Stimulated activated CD4-positive, alpha-beta T cell treated with anti-CD3 and anti-CD28 coated beads, Interleukin-4, amount 100 ng/mL, for 48 hours (primary cell): Measurements from ENCODE around the gene MT2A.

ENCODE experiments used
- DNase-seq, 2 donors: peaks; one replicate each; pipeline ENCODE4 v3.0.0-alpha.2; 2020; ENCODE audit warnings: low read depth in 2 of 2

MT2A gene

GRCh38 chr16:56639045-56639444, 30.7 kb downstream of the MT2A start:
- no peak for DNase-seq

- no peak for DNase-seq
Observed at GRCh38 chr16:56640076-56640475, 31.7 kb downstream of the MT2A start.

- no peak for DNase-seq
Observed at GRCh38 chr16:56641166-56641565, 32.8 kb downstream of the MT2A start.

DNA sequence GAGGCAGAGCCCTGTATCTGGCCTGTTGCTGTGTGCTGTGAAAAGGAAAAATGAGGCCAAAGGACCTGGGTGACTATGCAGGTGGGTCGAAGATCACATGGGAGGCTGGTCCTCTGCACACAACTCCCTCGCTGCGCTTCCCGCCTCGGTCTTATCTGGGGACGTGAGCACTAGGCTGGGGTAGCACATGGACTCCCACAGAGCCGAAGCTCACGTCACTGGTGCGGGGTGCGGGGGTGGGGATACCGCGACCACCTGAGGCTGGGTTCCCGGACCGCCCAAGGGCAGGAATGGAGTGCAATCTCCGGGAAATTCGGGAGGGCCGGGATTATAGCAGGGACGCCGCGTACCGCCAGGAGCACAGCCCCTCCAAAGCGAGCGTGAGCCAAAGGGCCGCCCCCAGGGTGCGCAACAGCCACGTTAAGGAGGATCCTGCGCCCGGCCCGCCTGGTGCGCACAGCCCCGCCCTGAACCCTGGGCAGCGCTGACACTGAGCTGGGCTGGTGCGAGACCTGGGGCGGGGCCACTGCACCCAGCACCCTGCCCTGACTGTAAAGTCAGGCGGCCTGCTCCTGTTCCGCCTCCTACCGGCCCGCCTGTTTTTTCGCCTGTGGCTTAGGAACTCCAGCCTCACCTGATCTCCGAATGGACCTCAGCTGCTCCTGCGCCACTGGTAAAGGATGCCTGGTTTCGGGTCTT, 34.8 kb downstream of the MT2A start:
- DNase-seq, result peak; percentile 68 to 79

- no peak for DNase-seq
Observed at GRCh38 chr16:56643833-56644232, 35.4 kb downstream of the MT2A start.

DNA sequence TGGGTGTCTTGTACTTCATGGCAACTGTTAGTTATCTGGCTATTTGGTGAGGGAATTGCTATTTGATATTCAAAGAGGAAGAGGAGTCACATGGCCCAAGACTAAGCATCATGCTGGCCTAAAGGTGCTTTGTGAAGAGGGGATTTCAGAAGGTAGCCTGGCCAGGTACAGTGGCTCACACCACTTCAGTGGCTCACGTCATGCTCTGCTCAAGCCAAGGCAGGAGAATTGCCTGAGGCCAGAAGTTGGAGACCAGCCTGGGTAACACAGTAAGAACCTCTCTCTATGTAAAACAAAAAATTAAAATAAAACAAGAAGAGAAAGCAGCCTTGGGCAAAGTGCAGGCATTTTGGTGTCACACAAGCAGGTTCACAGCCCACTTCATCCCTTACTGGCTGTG, 36.9 kb downstream of the MT2A start:
- no peak for DNase-seq

GRCh38 chr16:56645838-56646237, 37.5 kb downstream of the MT2A start:
- DNase-seq, result no peak

DNA sequence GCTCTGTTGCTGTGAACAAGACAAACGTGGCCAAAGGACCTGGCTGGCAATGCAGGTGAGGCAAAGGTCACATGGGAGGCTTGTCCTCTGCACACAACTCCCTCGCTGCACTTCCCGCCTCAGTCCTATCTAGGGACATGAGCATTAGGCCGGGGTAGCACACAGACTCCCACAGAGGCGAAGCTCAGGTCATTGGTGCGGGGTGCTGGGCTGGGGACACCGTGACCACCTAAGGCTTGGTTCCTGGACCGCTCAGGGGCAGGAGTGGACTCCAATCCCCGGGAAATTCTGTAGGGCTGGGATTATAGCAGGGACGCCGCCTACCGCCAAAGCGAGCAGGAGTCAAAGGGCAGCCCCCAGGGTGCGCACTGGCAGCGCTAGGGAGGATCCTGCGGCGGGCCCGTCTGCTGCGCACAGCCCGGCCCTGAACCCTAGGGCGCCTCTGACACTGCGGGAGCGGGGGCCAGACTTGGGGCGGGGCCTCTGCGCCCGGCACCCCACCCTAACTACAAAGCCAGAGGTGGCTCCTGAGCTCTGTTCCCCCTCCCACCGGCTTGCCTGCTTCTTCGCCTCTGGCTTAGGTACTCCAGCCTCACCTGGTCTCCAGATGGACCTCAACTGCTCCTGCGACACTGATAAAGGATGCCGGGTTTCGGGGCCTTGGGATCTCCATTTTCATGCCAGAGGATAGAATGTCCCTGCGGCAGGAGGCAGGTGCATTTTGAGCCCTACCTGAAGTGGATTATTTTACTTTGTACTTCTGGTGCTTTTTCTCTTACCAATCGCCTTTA, 39.5 kb downstream of the MT2A start:
- no peak for DNase-seq

DNA sequence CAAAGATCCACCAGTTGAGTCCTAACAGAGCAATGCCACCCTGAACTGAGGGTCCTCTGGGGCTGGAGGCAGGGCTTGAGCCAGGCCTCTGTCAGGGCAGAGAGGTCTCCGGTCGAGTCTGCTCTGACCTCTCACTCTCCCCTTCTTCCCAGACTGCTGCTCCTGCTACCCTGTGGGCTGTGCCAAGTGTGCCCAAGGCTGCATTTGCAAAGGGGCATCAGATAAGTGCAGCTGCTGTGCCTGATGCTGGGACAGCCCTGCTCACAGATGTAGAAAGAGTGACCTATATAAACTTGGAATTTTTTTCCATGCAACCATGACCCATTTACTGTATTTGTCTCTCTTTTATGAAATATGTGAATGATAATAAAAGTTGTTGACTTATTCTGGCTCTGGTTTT, 40.9 kb downstream of the MT2A start:
- DNase-seq, result no peak

DNA sequence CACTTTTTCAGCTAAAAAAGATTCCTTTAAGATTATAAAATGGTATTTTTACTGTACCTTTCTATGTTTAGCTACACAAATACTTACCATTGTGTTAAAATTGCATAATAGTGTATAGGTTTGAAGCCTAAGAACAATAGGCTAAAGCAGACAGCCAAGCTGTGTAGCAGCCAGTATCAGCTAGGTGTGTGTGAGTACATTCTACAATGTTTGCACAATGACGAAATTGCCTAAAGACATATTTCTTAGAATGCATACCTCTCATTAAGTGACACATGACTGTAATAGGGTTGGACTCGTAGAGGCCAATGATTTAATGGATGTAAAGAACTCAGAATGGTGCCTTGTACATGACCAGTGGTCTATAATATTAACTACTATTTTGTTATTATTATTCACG, 41.4 kb downstream of the MT2A start:
- no peak for DNase-seq

DNA sequence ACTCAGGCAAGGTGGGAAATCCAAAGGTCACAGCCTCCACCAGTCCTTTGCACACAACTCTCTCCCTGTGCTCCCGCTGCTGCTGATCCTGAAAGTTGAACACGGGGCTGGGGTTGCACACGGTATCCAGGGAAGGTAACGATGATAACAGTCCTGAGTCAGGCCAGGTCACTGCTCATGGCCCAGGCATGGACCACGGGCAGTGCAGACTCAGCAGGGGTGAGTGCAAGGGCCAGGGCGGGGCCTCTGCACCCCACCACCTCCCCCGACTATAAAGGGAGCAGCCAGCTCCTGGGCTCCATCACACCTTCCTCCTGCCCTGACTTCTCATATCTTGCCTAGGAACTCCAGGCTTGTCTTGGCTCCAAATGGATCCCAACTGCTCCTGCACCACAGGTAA, 43.2 kb downstream of the MT2A start, which contains the start of gene MT1B:
TSS of gene MT1B (plus strand) at position 301 of the 400 bp plus-strand sequence. CDS start at position 369, 68 bp downstream.
- no peak for DNase-seq

DNA sequence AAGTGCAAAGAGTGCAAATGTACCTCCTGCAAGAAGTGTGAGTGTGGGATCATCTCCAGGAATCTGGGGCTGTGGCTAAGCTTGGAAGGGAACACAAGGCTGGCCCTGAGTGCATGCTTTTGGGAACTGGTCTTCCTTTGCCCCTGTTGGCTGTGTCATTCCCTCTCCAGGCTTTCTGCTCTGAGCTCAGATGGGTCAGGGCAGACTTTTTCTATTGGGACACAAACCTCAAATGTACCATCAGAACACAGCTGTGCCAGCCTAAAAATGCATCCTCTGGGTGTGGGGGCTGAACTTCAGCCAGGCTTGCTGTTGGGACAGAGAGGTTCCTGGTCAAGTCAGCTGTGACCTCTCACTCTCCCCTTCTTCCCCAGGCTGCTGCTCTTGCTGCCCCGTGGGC, 44.2 kb downstream of the MT2A start:
- DNase-seq, result no peak

- no peak for DNase-seq
Observed at GRCh38 chr16:56653218-56653617, 44.8 kb downstream of the MT2A start.

- peak; percentile 58 to 66 for DNase-seq
Observed at GRCh38 chr16:56657555-56658326, 49.4 kb downstream of the MT2A start, which contains the start of gene MT1F. TSS of gene MT1F (plus strand) at chr16:56657959. CDS start at chr16:56658059, 100 bp downstream.

- no peak for DNase-seq
Observed at GRCh38 chr16:56658327-56658875, 50.0 kb downstream of the MT2A start.
